Measurements from ENCODE around the gene TMEM106C.

The TMEM106C gene

DNA sequence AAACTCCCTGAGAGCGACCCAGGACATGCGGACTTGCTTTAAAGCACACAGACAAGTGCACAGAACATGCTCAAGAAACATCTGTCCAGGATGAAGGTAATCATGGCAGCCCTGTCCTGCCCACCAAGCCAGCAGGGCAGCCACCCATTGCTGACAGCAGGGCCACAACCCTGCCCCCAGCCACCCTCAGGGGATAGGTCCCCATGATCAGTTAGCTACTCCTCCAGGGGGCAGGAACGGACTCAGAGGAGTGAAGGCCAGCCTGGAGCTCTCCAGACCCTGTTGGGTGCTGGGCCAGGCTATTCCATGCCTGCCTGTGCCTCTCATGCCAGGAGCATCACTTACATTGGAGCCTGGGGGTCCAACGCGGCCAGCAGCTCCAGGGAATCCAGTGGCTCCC, 15.8 kb downstream of the TMEM106C start:
- in situ Hi-C loops (cut with MboI; ENCODE audit: low sequenced_read_pairs): no loop called here

DNA sequence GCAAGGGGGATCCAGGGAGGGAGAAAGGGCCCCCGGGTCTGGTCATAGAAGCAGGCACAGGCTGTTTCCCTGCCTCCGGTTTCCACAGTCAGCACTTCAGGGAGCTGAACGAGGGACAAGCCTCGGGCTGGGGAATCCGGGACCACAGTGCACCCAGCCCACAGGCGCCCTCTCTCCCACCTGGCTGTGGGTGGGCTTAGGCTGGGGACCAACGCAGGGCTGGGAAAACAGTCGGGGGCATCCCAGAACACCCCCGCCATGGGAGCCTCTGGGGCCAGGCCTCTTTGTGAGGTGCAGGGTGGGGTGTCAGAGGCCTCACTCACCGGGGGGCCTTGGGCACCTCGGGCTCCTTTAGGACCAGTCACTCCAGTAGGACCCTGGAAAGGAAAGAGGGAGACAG, 16.3 kb downstream of the TMEM106C start:
- in situ Hi-C loops (cut with MboI; ENCODE audit: low sequenced_read_pairs): no loop called here

DNA sequence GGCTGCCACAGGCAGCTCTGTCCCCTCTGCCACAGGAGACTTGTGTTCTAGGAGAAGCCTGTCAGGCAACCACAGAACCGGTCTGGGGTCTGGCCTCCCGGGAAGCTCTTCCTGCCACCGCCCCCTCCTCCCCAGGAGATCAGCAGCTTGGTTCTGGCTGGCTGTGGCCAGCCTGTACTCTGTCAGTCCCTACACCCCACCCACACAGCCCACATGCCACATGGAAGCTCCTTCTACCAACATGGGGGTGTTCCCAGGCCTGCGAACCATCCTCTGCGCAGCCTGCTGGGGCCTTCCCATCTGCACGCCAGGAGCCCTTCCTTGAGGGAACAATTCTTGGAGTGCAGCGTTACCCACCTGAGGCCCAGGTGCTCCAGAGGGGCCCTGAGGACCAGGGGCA, 16.8 kb downstream of the TMEM106C start:
- in situ Hi-C loops (cut with MboI; ENCODE audit: low sequenced_read_pairs): no loop called here

DNA sequence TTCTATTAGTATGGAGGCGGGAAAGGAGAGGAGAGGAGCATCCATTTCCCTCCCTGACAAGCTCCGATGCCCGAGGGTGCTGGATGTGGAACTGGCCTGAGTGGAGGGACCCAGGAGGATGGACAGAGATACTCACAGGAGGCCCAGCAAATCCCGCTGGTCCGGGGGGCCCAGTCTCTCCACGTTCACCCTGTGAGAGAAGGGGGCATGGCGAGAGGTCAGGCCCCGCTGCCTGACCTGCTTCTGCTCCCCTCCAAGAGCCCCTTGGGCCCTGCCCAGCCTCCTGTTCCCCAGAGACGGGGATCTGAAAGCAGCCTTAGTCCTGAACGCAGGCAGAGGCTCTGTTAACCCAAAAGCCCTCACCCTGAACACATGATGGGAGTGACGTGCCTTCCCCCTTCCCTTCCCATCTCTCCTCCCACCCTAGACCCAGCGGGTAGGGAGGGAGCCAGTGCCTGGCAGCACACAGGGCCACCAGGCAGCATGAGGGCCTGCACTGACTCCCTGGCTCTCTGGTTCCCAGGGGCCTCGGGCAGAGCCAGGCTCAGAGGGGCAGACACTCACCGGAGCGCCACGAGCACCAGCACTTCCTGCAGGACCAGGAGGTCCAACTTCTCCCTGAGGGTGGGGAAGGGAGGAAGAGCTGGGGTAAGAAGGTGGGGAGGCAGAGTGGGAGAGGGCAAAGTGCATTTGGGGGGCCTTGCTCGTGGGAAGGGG, 17.5 kb downstream of the TMEM106C start:
- in situ Hi-C loops (cut with MboI; ENCODE audit: low sequenced_read_pairs): no loop called here

DNA sequence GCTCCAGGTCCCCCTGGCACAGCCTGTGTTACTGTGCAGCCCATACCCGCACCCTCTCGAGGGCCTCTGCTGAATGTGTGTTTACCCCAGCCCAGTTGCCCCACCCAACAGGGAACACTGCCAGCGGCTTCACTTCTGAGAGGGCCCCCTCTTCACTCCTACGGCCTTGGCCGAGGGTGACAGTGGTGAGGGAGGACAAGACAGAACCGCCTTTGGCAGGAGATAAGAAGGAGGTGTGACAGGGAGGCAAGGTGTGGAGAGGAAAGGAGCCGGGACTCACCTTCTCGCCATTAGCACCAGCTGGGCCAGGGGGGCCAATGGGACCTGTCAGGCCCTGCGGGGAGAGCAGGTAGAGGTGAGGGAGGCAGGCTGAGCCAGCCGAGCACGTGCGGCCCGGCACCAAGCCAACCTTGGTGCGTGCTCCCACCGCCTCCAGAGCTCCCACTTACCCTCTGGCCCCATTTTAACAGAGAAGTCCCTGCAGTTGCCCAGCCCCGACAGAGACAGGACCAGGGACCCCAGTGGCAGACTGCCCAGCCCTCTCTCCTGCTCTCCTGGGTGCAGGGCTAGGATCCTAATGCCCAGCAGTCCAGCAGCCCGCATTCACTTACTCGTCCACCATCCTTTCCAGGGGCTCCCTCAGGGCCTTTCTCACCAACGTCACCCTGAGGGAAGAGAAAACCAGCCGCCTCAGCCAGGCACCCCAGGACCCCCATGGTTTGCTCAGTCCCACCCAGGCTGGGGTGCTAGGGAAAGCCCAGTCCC, 18.3 kb downstream of the TMEM106C start:
- in situ Hi-C loops (cut with MboI; ENCODE audit: low sequenced_read_pairs): no loop called here

DNA sequence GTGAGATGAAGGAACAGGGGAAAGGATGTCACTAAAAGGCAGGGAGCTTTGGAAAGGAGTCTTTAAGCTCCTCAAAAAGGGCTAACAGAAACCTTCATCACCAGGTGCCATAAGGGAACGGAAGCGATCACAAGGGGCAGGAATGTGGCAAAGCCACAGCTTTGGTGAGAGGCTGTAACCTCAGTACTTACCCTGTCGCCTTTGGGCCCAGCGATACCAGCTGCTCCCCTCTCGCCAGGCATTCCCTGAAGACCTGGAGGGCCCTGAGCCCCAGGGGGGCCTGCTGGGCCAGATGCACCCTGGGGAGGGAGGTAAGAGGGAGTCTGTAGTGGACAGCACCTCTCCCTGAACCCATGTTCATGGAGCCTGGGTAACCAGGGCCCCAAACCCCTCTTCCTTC, 18.9 kb downstream of the TMEM106C start:
- in situ Hi-C loops (cut with MboI; ENCODE audit: low sequenced_read_pairs): no loop called here

DNA sequence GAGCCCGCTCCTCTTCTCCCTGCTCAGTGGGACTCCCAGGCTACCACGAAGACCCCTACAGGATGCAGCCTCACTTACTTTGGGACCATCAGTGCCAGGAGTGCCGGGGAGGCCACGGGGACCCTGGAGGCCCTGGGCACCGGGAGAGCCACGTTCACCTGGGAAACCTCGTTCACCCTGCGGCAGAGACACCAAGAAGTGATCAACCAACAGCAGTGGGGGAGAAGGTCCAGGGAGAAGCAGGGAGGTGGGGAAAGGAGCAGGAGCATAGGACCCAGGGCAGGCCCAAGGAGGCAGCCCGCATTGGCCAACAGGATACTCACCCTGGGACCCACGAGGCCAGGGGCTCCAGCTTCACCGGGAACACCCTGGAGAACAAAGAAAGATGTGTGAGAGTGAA, 19.4 kb downstream of the TMEM106C start:
- in situ Hi-C loops (cut with MboI; ENCODE audit: low sequenced_read_pairs): no loop called here

DNA sequence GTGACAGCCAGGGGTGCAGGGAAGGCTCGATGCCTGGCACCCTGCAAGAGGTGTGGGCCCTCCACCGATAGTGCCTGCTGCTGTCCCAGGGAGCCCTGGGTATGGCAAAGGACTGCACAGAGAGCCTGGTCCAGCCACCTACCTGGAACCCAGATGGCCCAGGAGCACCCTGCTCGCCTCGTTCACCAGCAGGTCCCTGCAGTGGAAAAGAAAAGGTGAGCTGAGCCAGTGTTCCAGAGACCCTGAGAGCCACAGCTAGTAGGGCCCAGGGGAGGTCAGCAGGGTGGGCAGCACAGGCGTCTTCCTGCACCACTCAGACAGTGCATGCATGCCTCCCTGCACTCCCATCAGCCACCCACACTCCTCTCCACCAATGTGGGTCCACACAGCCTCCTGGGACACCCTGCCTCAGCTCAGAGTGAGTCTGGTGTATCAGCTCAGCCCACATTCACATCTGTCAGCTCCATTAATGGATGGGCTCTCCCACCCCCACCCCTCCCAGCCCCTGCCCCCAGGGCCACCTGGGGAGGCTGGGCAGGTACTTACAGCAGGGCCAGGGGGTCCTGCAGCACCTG, 20.2 kb downstream of the TMEM106C start:
- in situ Hi-C loops (cut with MboI; ENCODE audit: low sequenced_read_pairs): no loop called here

DNA sequence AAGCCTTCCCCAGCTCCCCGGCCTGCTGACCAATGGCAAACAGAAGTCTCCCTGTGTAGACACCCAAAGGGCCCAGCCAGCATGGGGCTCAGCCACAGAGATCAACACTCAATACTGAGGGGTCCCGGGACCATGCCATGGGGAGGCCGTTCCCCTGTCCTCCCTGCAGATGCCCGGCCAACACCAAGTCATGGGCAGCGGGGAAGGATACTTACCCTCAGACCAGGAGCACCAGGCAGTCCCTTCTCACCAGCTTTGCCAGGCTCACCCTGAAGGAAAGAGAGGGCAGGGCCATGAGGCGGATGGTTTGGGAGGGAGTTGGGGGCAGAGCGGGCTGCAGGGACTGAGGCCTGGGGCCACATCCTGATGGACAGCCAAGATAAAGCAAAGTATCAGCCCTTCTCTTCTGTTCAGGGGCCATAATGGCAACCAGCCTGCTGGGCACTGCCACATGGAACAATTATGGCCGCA, 21.0 kb downstream of the TMEM106C start:
- in situ Hi-C loops (cut with MboI; ENCODE audit: low sequenced_read_pairs): no loop called here

DNA sequence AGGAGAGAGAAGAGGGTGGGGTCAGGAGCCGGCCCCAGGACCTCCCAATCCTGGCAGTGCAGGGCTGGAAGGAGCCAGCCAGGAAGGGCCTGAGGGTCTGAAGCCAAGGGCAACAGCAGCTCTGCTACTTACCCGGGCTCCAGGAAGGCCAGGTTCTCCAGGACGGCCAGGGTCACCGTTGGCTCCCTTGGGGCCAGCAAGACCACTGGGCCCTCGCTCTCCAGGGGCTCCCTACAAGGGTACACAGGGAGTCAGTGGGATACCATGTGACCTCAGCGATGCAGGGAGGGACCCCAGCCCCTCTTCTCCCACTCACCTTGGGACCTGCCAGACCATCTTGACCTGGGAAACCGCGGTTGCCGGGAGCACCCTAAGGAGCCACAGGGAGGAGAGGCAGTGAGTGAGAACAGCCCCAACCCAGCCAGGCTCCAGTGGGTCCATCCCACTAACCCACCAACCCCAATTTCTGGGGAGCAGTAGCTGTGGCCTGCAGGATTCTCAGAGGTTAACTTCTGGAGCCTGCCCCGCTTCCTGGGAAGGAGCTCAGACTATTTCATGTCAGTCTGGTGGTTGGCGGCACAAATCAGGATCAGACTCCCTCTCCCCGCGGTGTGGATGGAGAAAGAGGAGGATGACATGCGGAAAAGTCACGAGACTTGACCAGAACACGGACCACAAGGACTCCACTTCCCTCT, 22.3 kb downstream of the TMEM106C start:
- in situ Hi-C loops (cut with MboI; ENCODE audit: low sequenced_read_pairs): no loop called here

DNA sequence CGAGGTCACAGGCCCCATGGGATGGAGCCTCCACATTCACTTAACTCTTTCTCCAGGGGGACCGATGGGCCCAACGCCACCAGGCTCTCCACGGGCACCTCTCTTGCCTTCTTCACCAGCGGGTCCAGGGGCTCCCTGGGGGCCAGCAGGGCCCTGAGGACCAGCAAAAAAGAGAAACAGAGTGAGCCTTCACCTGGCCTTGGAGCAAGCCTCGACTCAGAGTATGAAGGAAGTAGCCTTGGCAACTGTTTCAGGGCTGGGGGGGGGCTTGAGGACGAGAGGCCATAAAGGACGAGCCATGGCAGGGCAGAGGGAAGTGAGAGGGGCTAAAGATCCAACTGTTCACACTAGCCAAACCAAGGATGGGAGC, 22.9 kb downstream of the TMEM106C start:
- in situ Hi-C loops (cut with MboI; ENCODE audit: low sequenced_read_pairs): no loop called here

DNA sequence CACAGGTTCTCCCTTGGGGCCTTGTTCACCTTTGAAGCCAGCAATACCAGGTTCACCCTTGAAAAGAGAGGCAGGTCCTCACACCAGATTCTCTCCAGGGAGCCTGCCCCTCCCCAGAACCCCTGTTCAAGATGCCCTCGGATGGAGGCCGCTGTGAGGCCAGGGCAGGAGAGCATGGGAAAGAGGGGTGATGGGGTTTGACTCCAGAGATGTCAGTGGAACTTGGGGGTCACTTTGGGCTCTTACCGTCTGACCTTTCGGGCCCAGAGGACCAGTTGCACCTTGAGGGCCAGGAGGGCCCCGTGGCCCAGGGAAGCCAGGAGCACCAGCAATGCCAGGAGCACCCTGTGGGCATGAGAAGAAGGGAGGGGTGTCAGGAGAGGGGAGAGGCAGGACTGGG, 23.4 kb downstream of the TMEM106C start:
- in situ Hi-C loops (cut with MboI; ENCODE audit: low sequenced_read_pairs): no loop called here

DNA sequence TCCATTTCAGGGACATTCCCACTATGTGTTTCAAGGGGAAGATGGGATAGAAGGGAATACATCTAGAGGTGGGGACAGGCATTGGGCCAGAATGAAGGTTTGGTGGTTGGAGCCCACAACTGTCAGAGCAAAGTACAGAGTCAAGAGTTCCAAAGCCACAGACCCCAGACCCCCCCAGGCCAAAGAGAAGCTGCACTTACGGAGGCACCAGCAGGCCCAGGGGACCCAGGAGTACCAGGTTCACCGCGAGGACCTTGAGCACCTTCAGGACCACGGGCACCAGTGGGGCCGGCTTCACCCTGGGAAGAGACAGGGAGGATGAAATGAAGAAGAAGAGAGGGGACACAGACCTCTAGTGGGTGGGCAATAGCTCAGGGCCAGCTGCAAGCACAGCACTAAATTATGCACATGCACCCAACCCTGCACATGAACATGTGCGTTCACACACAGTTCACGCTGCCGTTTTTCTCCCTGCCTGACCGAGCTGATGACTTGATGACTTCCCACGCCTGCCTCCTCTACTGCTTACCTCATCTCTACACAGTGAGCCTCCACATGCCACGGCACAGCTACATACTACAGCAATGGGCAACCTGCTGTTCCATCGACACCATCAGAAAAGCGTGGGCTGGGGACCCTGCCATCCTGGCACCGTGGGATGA, 24.1 kb downstream of the TMEM106C start:
- in situ Hi-C loops (cut with MboI; ENCODE audit: low sequenced_read_pairs): no loop called here

DNA sequence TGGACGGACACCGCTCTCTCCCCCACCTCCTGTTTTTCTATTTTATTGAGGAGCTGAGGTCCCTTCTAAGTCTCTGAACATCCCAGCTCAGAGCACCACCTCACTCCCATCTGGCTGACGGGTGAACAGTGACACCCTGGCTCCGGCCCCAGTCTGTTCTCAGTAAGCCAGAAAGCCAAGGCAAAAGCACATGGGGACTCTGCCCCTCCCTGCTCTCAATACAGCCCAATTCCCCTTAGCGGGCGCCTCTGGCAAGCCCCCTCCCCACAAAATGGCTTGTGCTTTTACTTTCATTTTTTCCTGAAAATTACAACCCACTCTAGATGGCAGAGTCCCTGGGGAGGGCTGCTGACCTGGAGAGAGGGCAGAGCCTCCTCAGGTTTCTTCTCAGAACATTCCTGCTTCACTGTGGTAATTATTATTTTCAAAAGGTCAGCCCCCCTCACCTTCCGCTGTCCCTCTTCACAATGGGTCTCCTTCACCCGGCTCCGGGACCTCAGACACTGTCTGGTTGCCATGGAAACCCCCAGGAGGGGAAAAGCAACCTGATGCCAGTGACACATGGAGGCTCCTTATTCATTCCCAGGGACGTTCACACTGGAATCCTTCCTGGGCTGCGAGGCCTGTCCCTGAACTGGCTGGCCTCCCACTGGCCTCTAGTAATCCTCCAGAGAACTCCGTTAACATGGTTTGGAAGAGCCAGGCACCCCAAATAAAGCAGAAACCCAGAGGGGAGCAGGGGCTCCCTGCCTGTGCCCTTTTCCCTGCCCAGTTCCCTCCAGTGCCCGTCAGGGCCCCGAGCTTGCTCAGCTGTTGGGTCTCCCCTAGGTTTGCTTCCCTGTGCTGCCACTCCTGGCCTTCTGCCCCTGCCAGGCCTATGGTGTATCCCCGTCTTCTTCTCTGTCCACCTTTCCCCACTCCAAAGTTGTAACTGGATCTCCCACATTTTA, 25.0 kb downstream of the TMEM106C start:
- in situ Hi-C loops (cut with MboI; ENCODE audit: low sequenced_read_pairs): no loop called here

DNA sequence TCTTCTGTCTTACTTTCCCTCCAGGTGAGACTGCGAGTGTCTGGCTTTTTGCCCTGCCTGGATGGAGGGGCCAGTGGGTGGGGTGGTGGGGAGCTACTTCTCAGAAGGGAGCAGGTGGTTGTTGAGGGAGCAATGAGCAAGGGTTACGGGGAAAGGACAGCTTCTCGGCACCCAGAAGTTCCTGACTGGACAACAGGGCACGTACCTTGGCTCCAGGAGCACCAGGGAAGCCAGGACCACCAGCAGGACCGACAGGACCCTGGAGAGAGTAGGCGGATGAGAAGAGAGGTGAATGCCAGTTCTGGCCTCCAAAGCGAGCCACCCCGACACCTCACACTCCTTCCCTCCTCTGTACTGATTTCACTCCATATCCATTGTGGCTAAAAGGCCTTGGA, 25.6 kb downstream of the TMEM106C start:
- in situ Hi-C loops (cut with MboI; ENCODE audit: low sequenced_read_pairs): no loop called here

DNA sequence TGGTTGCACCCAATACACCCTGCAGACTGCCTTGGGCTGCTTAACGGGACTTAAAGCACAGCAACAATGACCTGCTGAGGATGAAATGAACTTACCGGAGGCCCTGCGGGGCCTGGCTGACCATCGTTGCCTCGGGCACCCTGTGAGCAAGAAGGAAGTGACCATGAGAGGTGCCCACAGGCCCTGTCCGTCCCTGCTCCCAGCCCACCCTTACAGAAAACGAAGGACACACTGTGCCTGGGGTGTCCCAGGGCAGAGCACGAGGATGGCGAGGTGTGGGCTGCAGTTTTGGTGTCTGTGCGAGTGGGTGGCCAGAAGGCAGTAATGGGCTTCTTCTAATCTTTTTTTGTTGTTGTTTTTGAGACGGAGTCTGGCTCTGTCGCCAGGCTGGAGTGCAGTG, 26.3 kb downstream of the TMEM106C start:
- in situ Hi-C loops (cut with MboI; ENCODE audit: low sequenced_read_pairs): no loop called here

DNA sequence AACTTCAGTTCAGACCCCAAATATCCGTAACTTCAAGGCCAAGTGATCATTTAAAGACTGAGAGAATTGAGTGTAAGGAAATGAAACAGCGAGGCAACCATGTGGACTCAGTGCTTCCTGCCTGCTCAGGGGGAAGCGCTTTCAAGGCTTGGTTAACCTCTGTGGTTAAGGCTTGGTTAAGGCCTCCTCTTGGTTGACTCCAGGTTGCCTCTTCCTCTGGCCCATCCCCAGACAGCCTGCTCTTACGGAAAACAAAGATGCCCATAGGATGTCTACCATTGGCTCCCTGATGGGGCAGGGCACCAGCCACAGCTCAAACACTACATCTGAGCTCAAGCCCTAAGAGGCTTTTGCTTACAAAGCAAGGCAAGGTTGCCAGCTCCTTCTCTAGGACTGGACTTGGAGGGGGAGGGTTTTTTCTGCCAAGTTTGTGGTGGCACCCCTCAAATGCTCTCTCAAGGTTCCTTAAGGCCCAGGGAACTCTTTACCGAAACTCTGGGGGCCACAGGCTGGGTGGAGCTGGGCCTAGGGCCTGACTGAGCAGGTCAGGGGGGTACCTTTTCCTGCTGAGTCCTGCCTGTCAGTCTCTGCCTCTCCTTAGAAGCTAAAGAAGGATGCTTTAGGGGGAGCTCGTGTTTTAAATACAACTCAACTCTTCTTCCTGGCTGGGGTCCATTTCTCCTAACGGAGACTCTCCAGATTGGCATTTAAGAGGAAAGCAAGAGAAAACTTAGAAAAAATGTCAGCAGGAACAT, 27.1 kb downstream of the TMEM106C start:
- in situ Hi-C loops (cut with MboI; ENCODE audit: low sequenced_read_pairs): no loop called here

DNA sequence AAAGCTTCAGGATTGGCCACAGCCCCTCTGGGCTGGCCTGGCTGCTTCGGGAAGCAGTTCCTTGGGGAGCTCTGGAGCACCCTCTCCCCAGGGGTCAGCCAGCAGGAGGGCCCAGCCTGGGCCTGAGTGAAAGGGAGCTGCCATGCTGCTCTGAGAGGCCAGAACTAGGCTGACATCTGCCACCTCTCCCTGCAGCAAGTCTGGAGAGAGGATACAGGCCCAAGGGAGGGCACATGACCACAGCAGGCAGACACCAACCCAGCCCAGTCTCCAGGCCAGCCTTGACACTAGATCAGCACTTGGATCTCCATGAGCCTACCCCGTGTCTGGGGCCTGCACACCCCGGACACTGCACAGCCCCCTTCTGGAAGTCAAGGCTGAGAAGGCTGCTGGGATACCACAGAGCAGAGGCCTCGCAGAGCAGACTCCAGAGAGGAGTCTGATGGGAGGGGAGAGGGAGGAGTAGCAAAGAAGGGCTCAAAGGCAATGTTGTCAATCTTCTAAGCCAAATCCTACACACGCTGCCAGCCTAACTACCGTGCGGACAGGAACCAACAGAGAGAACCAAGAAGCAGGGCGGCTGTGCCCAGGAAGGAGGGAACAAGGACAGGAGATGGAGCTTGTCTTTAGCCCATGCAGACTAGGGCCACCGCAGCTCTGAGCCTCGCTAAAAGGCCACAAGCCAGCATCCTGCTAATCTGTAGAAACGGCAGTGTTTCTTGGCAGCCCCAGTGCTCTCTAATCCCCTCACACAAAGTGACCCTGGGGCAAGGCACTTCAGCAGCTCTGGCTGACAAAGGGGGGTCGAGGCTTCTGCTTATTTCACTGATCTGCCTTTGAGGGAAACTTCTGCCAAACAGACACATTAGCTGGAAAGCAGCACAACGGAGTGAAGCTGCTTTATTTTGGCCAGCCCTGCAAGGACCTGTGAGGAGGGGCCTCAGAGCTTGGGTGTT, 28.0 kb downstream of the TMEM106C start:
- in situ Hi-C loops (cut with MboI; ENCODE audit: low sequenced_read_pairs): no loop called here
